Smooth muscle cell (in vitro differentiated cells): ENCODE data around the gene BRD9. TPM values are rescaled to one million over a fixed set of nuclear protein-coding genes. Genes with fewer than 3 reads are reported as not detected.
"Not testable (repeated sequence)": the region's sequence is repeated elsewhere in the genome, so short reads cannot be mapped to it uniquely, and the experiment has no call there.

ENCODE experiments used
- DNase-seq: peaks from one replicate; lab custom pipeline; 2025; ENCODE audit not compliant: unreplicated experiment; lab: John Stamatoyannopoulos, UW
- H2AFZ ChIP-seq: fragments of 200-600 bp; sonication (generic); 2 replicates; pipeline ENCODE4 v1.6.0; 2016; ENCODE audit warnings: antibody characterized with exemption, low read depth, mild to moderate bottlenecking
- H3F3A ChIP-seq: fragments of 200-600 bp; sonication (generic); 2 replicates; pipeline ENCODE4 v1.6.0; 2017; ENCODE audit warnings: antibody characterized with exemption, low read depth
- H3K27ac ChIP-seq: fragments of 200-600 bp; sonication (generic); 2 replicates; pipeline ENCODE4 v1.5.1; 2016; ENCODE audit warnings: low read depth, mild to moderate bottlenecking
- H3K27me3 ChIP-seq: fragments of 200-600 bp; sonication (generic); 2 replicates; pipeline ENCODE4 v1.6.1; 2016; ENCODE audit warnings: low read depth, mild to moderate bottlenecking
- H3K36me3 ChIP-seq: fragments of 200-600 bp; sonication (generic); 2 replicates; pipeline ENCODE4 v1.5.1; 2016; ENCODE audit warnings: low read depth
- H3K4me1 ChIP-seq: fragments of 200-600 bp; sonication (generic); 2 replicates; pipeline ENCODE4 v1.5.1; 2016; ENCODE audit warnings: low read depth
- H3K4me2 ChIP-seq: fragments of 200-600 bp; sonication (generic); 2 replicates; pipeline ENCODE4 v1.6.0; 2016; ENCODE audit warnings: mild to moderate bottlenecking
- H3K4me3 ChIP-seq: fragments of 200-600 bp; sonication (generic); 2 replicates; pipeline ENCODE4 v1.5.1; 2016; ENCODE audit warnings: mild to moderate bottlenecking
- H3K79me2 ChIP-seq: fragments of 200-600 bp; sonication (generic); 2 replicates; pipeline ENCODE4 v1.6.0; 2016; ENCODE audit warnings: low read depth, mild to moderate bottlenecking
- H3K9ac ChIP-seq: fragments of 200-600 bp; sonication (generic); 2 replicates; pipeline ENCODE4 v1.6.0; 2016; ENCODE audit warnings: low read depth
- H3K9me3 ChIP-seq: fragments of 200-600 bp; sonication (generic); replicated peaks from 2 replicates; pipeline ENCODE4 v1.5.1; 2016; ENCODE audit warnings: low read depth
- H4K20me1 ChIP-seq: fragments of 200-600 bp; sonication (generic); 2 replicates; pipeline ENCODE4 v1.6.0; 2016; ENCODE audit warnings: low read depth
- CTCF ChIP-seq: fragments of 200-600 bp; sonication (generic); IDR thresholded peaks from 2 replicates; pipeline ENCODE4 v1.5.1; 2017; ENCODE audit warnings: borderline replicate concordance, mild to moderate bottlenecking, antibody characterized with exemption; ENCODE audit not compliant: insufficient read depth, poor library complexity, severe bottlenecking
- WGBS: methylation state at CpG from one replicate; pipeline ENCODE4 v1.1.7; 2016; ENCODE audit warnings: low lambda C conversion rate; 5-methylcytosine and 5-hydroxymethylcytosine counted together
- polyA plus RNA-seq: library from polyadenylated mRNA; unstranded; fragments of >200 nt; fragmentation: Nextera tagmentation; extraction: Ambion mirVana; gene quantifications from 2 replicates; pipeline ENCODE4 v1.2.1, GENCODE V29; 2016
- total RNA-seq: library from RNA; depleted of rRNA; stranded (reverse); fragments of >200 nt; gene quantifications from 2 replicates; pipeline ENCODE4 v1.2.3, GENCODE V29; 2014

Gene BRD9
- total and polyA plus RNA-seq, 2 experiments from 2014 or later, result 17.1 to 17.8 TPM

- H3K27ac ChIP-seq, result no peak overlapping the region
- no peaks in the 10 kb centered on the region for H3K79me2 ChIP-seq
- H2AFZ ChIP-seq, result no peak overlapping the region
- H3K9ac ChIP-seq, result no peak overlapping the region
- H3K36me3 ChIP-seq, result no peaks in the 10 kb centered on the region
- no peak for TF ChIP-seq CTCF
- no peaks in the 10 kb centered on the region for H4K20me1 ChIP-seq
- 89% methylated on average over 19 of the region's 19 CpGs for WGBS
- DNase-seq, result no peak
- no peak overlapping the region for H3K4me3 ChIP-seq
- no peaks in the 10 kb centered on the region for H3K9me3 ChIP-seq
- H3K4me1 ChIP-seq, result no peaks in the 10 kb centered on the region
- no peaks in the 10 kb centered on the region for H3K27me3 ChIP-seq
- no peaks in the 10 kb centered on the region for H3F3A ChIP-seq
- no peak overlapping the region for H3K4me2 ChIP-seq
Measured at GRCh38 chr5:936149-937144, 43.8 kb upstream of the BRD9 start.

GRCh38 chr5:935510-936084 lies 43.0 kb upstream of the BRD9 start:
- no peak for DNase-seq
- no peak overlapping the region for H2AFZ ChIP-seq
- H3K79me2 ChIP-seq, result no peaks in the 10 kb centered on the region
- H3K4me3 ChIP-seq, result no peak overlapping the region
- no peaks in the 10 kb centered on the region for H3K9me3 ChIP-seq
- no peak overlapping the region for H3K27ac ChIP-seq
- H3K27me3 ChIP-seq, result no peaks in the 10 kb centered on the region
- no peak overlapping the region for H3K9ac ChIP-seq
- no peaks in the 10 kb centered on the region for H3K4me1 ChIP-seq
- H3F3A ChIP-seq, result no peaks in the 10 kb centered on the region
- no peak overlapping the region for H3K4me2 ChIP-seq
- WGBS, result 53% methylated on average over 5 of the region's 5 CpGs
- H4K20me1 ChIP-seq, result no peaks in the 10 kb centered on the region
- H3K36me3 ChIP-seq, result no peaks in the 10 kb centered on the region
- TF ChIP-seq CTCF, result no peak

GRCh38 chr5:934381-934967 lies 41.9 kb upstream of the BRD9 start:
- not testable (repeated sequence) for H3K9ac ChIP-seq, H3K27ac ChIP-seq, H3K4me3 ChIP-seq, H3K4me2 ChIP-seq, H3K27me3 ChIP-seq, H2AFZ ChIP-seq, H3K9me3 ChIP-seq, H4K20me1 ChIP-seq, H3F3A ChIP-seq, H3K36me3 ChIP-seq, H3K4me1 ChIP-seq, DNase-seq, H3K79me2 ChIP-seq
- 82% methylated on average over 3 of the region's 3 CpGs for WGBS
- peak; percentile 37 for TF ChIP-seq CTCF

GRCh38 chr5:933951-934350 lies 41.4 kb upstream of the BRD9 start:
- not testable (repeated sequence) for H3F3A ChIP-seq, H3K79me2 ChIP-seq, DNase-seq, H3K4me2 ChIP-seq, H3K4me3 ChIP-seq, H3K9me3 ChIP-seq, H2AFZ ChIP-seq, H3K27ac ChIP-seq, H3K27me3 ChIP-seq, H3K4me1 ChIP-seq, H3K9ac ChIP-seq, H3K36me3 ChIP-seq, H4K20me1 ChIP-seq
